ENCODE measurements around the gene XIRP1.

Gene XIRP1

GRCh38 chr3:39205919-39206516 is 13.6 kb upstream of the XIRP1 start:
- TF ChIP-seq ZBTB7A (IDR thresholded peaks at IDR 0.05; ENCODE audit: low read depth) (no peak), CEBPB (IDR thresholded peaks at IDR 0.05) (no peak), FOXM1 (IDR thresholded peaks at IDR 0.05; ENCODE audit: borderline replicate concordance, low read depth) (no peak), TEAD4 (IDR thresholded peaks at IDR 0.05) (no peak), USF1 (IDR thresholded peaks at IDR 0.05) (no peak), EGR1 (IDR thresholded peaks at IDR 0.05) (no peak), NFIC (IDR thresholded peaks at IDR 0.05) (no peak), TCF12 (IDR thresholded peaks at IDR 0.05; ENCODE audit: low read depth) (no peak), YY1 (IDR thresholded peaks at IDR 0.05; ENCODE audit: low read depth) (no peak), RAD21 (IDR thresholded peaks at IDR 0.05; ENCODE audit: low read depth) (no peak)

GRCh38 chr3:39205131-39205530 is 12.7 kb upstream of the XIRP1 start:
- TF ChIP-seq EGR1 (IDR thresholded peaks at IDR 0.05): no peak
- TF ChIP-seq TEAD4 (IDR thresholded peaks at IDR 0.05): no peak
- TF ChIP-seq TAF1 (IDR thresholded peaks at IDR 0.05; ENCODE audit: low read depth): no peak

GRCh38 chr3:39203860-39204259 is 11.5 kb upstream of the XIRP1 start:
- no peak for TF ChIP-seq REST (IDR thresholded peaks at IDR 0.05; ENCODE audit: low read depth)
- no peak for TF ChIP-seq NFIC (IDR thresholded peaks at IDR 0.05)
- no peak for TF ChIP-seq ZBTB7A (IDR thresholded peaks at IDR 0.05; ENCODE audit: low read depth)
- no peak for TF ChIP-seq TCF12 (IDR thresholded peaks at IDR 0.05; ENCODE audit: low read depth)
- TF ChIP-seq FOXM1 (IDR thresholded peaks at IDR 0.05; ENCODE audit: borderline replicate concordance, low read depth): no peak
- no peak for TF ChIP-seq MAX (IDR thresholded peaks at IDR 0.05)
- no peak for TF ChIP-seq TEAD4 (IDR thresholded peaks at IDR 0.05)

- no peak for TF ChIP-seq REST (IDR thresholded peaks at IDR 0.05; ENCODE audit: low read depth)
- no peak for TF ChIP-seq USF1 (IDR thresholded peaks at IDR 0.05)
- TF ChIP-seq ZBTB7A (IDR thresholded peaks at IDR 0.05; ENCODE audit: low read depth): no peak
- TF ChIP-seq TCF12 (IDR thresholded peaks at IDR 0.05; ENCODE audit: low read depth): no peak
- no peak for TF ChIP-seq RAD21 (IDR thresholded peaks at IDR 0.05; ENCODE audit: low read depth)
- no peak for TF ChIP-seq CEBPB (IDR thresholded peaks at IDR 0.05)
- no peak for TF ChIP-seq TAF1 (IDR thresholded peaks at IDR 0.05; ENCODE audit: low read depth)
- TF ChIP-seq TEAD4 (IDR thresholded peaks at IDR 0.05): no peak
- no peak for TF ChIP-seq EGR1 (IDR thresholded peaks at IDR 0.05)
- TF ChIP-seq FOXM1 (IDR thresholded peaks at IDR 0.05; ENCODE audit: borderline replicate concordance, low read depth): no peak
- no peak for TF ChIP-seq YY1 (IDR thresholded peaks at IDR 0.05; ENCODE audit: low read depth)
- TF ChIP-seq NFIC (IDR thresholded peaks at IDR 0.05): no peak
- no peak for TF ChIP-seq MAX (IDR thresholded peaks at IDR 0.05)
- TF ChIP-seq CREB1 (IDR thresholded peaks at IDR 0.05; ENCODE audit: low read depth): no peak
- TF ChIP-seq EP300 (IDR thresholded peaks at IDR 0.05; ENCODE audit: borderline replicate concordance): no peak
Observed at GRCh38 chr3:39203402-39203801, 11.0 kb upstream of the XIRP1 start.

- TF ChIP-seq TEAD4 (IDR thresholded peaks at IDR 0.05) (no peak), CREB1 (IDR thresholded peaks at IDR 0.05; ENCODE audit: low read depth) (no peak), TCF12 (IDR thresholded peaks at IDR 0.05; ENCODE audit: low read depth) (no peak), USF1 (IDR thresholded peaks at IDR 0.05) (no peak), TAF1 (IDR thresholded peaks at IDR 0.05; ENCODE audit: low read depth) (no peak), CEBPB (IDR thresholded peaks at IDR 0.05) (no peak), EGR1 (IDR thresholded peaks at IDR 0.05) (no peak), YY1 (IDR thresholded peaks at IDR 0.05; ENCODE audit: low read depth) (no peak), REST (IDR thresholded peaks at IDR 0.05; ENCODE audit: low read depth) (no peak), RAD21 (IDR thresholded peaks at IDR 0.05; ENCODE audit: low read depth) (no peak), ZBTB7A (IDR thresholded peaks at IDR 0.05; ENCODE audit: low read depth) (no peak), EP300 (IDR thresholded peaks at IDR 0.05; ENCODE audit: borderline replicate concordance) (no peak), NFIC (IDR thresholded peaks at IDR 0.05) (no peak), FOXM1 (IDR thresholded peaks at IDR 0.05; ENCODE audit: borderline replicate concordance, low read depth) (no peak)
Observed at GRCh38 chr3:39202094-39202493, 9.7 kb upstream of the XIRP1 start.
